Anterior cingulate cortex (tissue), 58 donors: Measurements from ENCODE around the gene CCDC18.
A peak's percentile ranks its signal among the peaks of the same experiment; 100 is the strongest.

Experiments used
- DNase-seq, 58 donors: peaks; one replicate each; lab custom pipeline; 2025; lab: John Stamatoyannopoulos, UW

Gene CCDC18

DNA sequence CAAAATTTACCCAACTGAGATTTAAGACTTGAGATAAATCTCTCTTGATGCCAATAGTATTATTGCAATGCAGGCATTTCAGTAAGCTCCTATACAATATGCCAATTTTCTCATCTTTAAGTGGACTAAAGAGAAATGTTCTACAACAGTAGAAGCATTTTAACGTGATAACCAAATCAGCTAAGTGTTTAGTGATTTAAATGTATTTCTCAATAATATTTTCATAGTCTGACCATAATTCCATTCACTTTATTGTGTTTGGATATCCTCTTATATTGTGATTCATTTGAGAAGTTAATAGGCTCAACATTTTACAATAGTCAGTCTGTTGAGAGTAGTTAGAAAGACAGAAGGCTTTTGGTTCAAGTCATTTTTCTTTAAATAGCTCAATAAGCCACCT lies 120.6 kb downstream of the CCDC18 start:
- no peak for DNase-seq

GRCh38 chr1:93302078-93302477 lies 121.6 kb downstream of the CCDC18 start:
- DNase-seq = no peak

DNA sequence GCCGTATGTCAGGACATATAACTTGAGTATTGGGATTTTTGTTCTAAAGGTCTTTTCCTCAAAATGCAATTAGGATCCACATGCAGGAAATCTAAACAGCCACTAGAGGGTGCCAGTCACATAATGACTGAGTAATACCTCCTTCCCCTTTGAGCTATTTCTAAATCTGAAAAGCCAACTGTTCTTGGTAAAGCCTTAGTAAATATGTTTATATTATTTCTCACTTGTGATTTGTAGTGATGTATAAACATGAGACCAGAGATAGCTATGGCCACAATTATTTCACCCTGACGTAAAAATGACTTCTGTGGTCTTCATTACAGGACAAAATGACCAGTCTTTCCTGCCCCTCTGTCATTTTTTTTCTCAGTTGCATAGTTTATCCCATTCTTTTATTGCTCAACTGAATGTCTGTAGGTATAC lies 124.2 kb downstream of the CCDC18 start:
- DNase-seq = peak in 15 of 58 donors; percentile 1 to 61 (median 12)

- DNase-seq = no peak
These were observed 126.4 kb downstream of the CCDC18 start for GRCh38 chr1:93306920-93307319.

DNA sequence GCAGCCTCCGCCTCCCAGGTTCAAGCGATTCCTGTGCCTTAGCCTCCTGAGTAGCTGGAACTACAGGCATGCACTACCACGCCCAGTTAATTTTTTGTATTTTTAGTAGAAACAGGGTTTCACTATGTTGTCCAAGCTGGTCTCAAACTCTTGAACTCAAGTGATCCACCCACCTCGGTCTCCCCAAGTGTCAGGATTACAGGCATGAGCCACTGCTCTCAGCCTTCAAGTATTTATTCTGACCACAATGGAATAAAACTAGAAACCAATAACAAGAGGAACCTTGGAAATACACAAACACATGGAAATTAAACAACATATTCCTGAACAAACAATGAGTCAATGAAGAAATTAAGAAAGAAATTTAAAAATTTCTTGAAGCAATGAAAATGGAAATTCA lies 132.5 kb downstream of the CCDC18 start:
- no peak for DNase-seq

DNA sequence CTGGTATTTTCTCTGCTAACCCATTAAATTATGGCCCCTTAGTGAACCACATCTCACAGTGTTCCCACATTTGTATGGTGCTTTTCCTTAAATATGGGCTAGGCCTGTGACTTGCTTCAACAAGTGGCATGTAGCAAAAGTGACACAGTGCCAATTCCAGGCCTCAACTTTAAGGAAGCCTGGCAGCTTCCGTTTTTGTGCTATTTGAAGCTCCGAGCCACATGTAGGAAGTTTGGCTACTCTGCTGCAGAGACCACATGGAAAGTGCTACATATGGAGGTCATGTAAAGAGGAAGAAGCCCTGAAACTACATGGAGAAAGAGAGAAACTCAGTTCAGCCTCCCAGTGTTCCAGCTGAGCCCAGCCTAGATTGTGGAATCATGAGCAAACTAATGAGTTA lies 136.7 kb downstream of the CCDC18 start:
- DNase-seq = peak in 24 of 58 donors; percentile 0 to 65 (median 8)

GRCh38 chr1:93317943-93318342 lies 137.4 kb downstream of the CCDC18 start:
- no peak for DNase-seq

DNA sequence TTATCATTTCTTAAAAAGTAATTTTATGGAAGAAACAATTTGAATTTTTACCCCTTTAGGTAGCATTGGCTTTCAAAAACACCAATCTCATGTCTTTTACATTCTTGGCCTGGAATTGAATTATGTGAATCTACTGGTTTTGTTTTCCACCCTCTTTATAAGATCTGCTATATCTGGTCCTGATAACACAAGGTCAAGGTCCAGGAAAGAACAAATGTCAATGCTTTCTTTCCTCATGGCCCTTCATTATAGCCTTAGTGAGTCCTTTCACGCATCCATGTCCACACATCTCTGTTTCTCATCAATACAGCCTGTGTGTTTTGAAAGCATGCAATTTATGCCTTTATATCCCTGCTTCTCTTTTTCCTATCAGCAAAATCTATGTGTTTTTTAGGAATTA lies 141.2 kb downstream of the CCDC18 start:
- no peak for DNase-seq

- no peak for DNase-seq
These were observed 141.8 kb downstream of the CCDC18 start for GRCh38 chr1:93322349-93322748.

DNA sequence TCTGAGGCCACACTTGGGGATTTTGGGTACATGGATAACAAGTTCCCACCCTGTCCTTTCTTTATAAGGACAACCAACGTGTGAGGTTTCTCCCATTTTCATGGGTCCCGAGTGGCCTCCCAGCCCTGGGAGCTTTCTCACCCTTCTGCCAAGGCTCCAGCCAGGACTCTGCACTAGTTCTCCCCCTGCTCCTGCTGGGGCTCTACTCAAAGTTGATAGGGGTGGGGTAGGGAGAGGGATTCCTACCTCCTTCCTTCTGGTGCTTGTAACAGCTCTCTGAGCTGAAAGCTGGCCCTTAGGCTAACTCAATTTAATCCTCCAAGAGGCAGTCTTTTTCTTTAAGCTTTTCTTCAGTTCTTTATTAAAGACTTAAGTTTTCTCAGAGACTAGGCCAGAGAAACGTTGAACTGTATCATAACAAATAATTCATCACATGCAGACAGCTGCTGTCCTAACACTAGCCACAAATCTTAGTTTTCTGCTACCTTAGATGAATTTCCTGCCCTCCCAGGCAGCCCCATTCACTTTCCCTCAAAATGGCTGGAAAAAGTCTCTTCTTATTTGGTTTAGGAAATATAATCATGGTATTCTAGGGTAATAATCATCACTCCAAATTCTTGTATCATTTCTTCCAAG lies 142.8 kb downstream of the CCDC18 start:
- no peak for DNase-seq

- no peak for DNase-seq
These were observed 144.3 kb downstream of the CCDC18 start for GRCh38 chr1:93324486-93325464.
